Stimulated activated CD8-positive, alpha-beta memory T cell treated with anti-CD3 and anti-CD28 coated beads, Interleukin-7, amount 100 ng/mL, for 1 hour (primary cell): ENCODE measurements around the gene DCST2.
A peak's percentile ranks its signal among the peaks of the same experiment; 100 is the strongest.

Experiments used
- DNase-seq, 2 donors: peaks; one replicate each; pipeline ENCODE4 v3.0.0-alpha.2; 2020; ENCODE audit warnings: low read depth in 2 of 2

Gene DCST2

DNA sequence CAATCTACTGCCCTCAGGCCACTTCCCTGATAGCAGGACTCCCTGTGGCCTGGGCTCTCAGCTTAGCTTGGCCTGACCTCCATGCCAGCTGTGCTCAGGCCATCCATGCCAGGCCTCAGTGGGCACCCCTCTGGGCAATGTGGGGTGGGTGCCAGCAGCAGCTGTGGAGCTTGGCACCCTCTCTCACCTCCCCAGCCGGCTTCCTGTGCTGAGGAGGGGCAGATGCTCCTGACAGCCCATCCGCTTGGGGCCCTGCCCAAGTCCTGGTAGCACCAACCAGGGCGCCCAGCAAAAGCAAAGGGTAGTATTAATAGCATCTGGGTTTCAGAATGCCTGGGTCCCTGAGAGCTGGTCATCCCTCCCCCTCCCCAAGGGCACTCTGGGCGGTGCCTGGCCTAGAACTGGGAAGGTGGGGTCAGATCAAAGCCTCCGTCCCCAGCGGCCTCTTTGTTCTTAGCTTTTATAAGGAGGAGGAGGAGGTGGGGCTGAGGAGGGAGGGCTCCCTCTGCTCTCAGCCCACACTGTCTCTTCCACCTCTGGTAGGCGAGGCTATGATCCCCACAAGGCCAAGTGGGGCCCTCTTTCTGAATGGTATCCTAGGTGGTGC is 36.1 kb upstream of the DCST2 start:
- DNase-seq: no peak

DNA sequence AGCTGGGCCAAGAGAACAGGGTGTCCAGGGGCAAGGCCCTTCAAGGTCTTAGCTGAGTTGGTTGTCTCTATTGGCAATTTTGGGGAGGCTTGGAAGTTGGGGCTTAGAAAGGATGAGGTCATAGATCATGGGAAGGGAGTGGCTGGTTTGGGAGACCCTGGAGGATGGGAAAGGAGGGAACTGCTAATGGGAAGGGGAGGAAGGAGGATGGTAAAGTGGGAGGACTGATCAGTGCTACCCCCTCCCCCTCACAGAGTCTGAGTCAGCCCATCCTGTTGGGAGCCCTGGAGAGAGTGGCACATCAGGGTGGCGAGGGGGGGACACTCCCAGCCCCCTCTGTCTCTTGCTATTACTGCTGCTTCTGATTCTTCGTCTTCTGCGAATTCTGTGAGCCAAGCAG is 35.0 kb upstream of the DCST2 start:
- DNase-seq: no peak

DNA sequence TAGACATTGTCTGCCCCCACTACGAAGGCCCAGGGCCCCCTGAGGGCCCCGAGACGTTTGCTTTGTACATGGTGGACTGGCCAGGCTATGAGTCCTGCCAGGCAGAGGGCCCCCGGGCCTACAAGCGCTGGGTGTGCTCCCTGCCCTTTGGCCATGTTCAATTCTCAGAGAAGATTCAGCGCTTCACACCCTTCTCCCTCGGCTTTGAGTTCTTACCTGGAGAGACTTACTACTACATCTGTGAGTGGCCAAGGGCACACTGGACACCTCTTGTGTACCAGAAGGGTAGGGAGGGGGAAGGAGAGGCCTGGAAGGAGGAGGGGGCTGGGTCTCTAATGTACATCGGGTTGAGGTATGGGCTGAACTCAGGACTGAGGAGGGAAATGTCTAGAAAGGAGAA is 33.2 kb upstream of the DCST2 start:
- DNase-seq: no peak

DNA sequence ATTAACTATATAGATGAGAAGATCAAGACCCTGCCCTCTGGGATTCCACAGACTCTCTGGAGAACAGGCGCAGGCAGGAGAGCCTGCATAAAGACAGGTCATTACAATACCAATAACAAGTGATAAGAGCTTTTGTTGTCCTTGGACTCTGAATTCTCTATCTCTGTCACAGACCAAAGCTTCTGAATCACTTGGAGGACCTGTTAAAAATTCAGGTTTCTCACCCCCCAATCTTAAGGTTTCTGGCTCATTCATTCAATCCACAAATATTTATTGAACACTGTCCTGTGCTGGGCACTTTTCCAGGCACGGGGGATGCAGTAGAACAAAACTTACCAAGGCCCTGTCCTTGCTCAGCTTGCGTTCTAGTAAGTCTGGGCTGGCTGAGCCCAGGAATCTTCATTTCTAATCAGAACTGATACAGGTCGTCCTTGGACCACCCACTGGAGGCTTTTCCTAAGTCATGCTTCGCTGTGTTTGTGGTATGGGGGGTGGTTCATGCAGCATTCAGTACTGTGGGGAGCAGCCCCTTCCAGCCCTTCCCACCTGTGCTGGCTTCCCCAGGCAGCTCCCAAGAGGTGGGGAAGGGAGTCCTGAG is 31.4 kb upstream of the DCST2 start:
- DNase-seq: no peak

DNA sequence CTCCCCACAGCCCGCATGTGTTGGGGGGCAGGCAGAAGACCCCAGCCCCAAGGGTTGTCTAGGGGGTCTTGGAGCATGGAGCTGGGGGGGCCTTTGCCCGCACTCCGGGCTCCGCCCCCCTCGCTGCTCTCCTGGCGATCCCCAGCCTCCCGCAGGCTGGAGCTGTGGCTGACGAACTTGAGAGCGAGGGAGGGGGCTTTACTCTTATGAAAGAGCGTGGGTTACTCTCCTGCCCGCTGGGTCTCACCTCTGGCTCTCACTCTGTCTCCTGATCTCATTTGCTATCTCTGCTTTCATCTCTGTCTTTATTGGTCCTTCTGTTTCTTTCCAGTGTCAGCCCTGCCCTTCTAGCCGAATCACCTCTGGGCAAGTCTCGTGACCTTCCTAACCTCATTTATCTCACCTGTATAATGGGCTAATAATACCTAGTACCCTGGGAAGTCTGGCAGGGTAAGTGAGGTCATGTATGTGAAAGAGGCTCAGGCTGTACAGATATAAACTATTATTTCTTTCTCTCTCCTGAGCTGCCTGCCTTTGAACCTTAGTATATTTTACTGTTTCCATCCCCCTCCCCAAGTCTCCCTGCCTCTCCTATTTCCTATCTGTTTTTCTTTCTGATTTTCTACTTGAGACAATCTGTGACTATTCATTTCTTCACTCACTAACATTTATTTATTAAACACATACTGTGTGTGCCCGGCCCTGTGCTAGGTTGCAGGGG is 30.7 kb upstream of the DCST2 start:
- no peak for DNase-seq

DNA sequence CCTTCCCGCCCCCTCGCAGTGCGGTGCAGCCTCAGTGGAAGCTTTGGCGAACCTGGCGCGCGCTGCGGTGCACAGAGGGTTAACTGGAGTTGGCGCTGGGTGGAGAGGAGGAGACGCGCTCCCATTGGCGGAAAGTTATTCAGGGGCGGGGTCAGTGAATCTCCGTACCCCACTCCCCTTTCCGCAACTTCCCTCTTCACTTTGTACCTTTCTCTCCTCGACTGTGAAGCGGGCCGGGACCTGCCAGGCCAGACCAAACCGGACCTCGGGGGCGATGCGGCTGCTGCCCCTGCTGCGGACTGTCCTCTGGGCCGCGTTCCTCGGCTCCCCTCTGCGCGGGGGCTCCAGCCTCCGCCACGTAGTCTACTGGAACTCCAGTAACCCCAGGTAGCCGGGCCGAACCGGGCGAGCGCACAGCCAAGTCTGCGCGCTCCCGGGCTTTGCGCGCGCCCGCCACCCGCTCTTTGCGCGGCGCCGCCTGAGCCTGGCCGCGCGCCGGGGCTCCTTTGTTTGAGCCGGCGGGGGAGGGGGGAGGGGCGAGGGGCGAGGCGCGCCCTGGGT is 30.0 kb upstream of the DCST2 start, which contains the start of gene EFNA4:
TSS of gene EFNA4 (plus strand) at position 191 of the 561 bp plus-strand sequence. CDS start at position 275, 84 bp downstream.
- DNase-seq: peak; percentile 58 to 66

DNA sequence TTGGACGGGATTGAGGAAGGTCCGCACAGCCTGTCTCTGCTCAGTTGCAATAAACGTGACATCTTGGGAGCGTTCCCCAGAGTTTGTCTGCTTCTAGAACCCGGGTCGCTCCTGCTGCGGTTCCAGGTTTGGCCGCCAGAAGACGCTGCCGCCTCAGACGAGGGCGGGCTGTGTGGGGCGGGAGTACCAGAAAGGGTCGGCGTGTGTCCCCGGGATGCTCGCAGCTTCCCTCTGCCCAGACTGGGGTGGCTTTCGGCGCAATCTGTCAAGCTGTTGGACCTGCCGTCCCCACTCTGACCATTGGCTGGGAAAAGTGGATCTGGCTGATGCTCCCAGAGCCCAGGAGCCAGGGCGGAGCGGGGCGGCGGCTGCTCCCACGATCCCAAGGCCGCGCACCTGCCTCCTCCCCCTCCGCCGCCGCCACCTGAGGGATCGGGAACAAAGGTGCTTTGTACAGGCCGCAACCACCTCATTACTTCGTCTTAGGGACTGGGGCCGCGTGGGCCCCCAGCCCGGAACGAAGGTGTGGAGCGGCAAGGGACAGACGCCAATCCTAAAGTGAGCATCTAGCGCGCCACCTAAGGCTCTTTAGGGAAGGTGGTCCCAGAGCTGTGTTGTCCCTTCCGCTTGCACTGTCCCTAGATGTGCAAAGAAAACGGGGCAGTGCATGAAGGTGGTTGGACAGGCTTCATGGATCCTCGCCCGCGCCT is 29.3 kb upstream of the DCST2 start:
- peak; percentile 45 to 71 for DNase-seq

DNA sequence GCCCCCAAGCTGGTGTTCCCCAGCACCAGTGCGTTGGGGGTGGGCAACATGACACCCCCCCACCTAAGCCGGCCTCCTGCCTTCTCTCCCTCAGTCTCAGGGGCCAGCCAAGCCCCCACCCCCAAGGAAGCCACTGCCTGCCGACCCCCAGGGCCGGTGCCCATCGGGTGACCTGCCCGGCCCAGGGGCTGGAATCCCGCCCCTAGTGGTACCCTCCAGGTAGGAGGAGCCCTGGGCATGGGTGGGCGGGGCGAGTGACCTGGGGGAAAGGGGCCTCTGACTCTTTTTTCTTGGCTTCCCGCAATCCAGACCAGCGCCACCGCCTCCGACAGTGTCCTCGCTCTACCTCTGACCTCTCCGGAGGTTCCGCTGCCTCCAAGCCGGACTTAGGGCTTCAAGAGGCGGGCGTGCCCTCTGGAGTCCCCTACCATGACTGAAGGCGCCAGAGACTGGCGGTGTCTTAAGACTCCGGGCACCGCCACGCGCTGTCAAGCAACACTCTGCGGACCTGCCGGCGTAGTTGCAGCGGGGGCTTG is 28.6 kb upstream of the DCST2 start:
- DNase-seq: no peak

DNA sequence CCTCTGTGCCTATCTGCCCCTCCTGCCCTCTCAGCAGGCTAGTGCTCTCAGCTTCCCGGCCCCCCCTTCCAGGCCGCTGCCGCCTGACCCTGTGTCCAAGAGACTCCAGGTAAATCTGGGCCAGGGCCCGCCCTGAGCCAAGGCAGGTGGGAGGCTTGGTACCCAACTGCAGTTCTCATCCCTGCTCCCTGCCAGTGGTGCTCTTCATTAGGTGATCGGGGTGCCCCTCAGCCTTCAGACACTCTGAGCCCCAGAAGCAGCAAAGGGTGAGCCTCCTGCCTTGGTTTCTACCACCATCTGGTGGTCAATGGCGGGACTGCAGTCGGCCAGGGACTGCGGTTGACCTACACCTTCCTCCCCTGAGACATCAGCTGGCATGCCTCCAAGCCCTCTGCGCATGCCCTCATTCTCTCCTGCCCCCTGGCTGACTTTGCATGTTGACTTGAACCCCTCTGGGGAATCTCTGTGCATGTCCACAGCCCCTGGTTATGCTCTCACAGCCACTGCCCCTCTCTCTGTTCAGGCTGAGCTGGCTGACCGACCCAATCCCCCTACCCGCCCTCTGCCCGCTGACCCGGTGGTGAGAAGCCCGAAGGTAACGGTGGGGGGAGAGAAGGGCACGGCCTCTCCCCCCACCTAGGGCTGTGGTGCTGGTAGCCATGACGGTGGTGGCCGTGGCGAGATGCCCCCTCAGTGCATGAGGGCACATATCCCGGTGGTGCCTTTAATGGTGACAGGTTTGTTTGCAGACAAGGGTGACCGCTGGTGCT is 28.0 kb upstream of the DCST2 start:
- peak; percentile 93 to 97 for DNase-seq

DNA sequence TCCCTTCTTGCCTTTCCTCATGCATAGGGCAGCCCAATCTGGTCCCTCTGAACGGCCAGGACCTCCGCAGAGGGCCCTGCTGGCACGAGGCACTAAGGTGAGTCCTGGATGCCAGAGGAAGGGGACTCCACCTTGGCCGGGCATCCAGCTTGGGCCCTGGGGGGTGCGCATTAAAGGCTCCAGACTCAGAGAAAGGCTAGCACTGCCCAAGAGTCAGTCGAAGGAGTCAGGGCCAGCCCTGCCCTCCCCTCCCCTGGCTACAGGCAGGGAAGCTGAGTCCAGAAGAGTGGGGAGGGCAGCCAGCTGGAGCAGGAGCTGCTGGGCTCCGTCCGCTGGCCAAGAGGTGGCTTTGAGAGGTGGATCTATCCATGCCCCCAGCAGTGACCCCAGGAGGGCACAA is 27.2 kb upstream of the DCST2 start:
- DNase-seq: no peak

DNA sequence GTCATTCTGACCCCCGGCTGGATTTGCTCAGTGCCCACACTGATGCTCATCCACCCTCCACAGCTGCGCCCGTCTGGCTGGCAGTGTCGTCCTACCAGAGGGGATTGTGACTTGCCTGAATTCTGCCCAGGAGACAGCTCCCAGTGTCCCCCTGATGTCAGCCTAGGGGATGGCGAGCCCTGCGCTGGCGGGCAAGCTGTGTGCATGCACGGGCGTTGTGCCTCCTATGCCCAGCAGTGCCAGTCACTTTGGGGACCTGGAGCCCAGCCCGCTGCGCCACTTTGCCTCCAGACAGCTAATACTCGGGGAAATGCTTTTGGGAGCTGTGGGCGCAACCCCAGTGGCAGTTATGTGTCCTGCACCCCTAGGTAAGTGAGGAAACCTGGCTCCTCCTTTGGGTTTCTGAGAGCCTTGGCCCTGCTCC is 24.2 kb upstream of the DCST2 start:
- DNase-seq: no peak

DNA sequence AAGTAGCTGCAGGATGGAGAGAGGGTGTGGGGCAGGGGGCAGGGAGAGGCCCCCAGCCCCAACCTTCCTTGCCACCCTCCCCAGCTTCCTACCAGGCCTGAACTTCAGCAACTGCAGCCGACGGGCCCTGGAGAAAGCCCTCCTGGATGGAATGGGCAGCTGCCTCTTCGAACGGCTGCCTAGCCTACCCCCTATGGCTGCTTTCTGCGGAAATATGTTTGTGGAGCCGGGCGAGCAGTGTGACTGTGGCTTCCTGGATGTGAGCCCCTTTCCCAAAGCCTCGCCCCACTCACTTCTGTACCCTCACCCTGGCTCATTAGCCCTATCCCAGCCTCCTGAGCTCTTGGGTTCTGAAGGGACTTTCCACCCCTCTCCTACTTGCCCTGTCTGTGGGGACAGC is 23.5 kb upstream of the DCST2 start:
- no peak for DNase-seq

DNA sequence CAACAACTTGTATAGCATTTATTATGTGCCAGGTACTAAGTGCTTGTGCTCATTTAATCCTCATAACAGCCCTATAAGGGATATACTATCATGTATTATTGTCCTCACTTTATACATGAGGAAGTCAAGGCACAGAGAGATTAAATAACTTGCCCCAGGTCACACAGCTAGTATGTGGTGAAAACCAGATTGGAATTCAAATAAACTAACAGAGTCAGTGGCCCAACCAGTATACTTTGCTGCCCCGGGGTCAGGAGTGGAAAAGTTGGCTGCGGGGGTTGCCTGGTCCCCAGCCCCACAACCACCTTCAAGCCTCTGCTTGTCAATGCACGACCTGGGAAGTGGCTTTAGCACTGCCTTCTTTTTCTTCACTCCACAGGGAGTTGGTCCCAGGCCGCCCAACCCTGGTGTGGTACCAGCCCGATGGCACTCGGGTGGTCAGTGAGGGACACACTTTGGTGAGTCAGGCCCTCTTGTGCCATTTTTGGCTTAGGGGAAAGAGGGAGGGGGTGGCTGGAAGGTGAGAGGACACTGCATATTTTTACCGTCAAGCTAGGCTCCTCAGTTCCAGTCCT is 20.0 kb upstream of the DCST2 start:
- no peak for DNase-seq

DNA sequence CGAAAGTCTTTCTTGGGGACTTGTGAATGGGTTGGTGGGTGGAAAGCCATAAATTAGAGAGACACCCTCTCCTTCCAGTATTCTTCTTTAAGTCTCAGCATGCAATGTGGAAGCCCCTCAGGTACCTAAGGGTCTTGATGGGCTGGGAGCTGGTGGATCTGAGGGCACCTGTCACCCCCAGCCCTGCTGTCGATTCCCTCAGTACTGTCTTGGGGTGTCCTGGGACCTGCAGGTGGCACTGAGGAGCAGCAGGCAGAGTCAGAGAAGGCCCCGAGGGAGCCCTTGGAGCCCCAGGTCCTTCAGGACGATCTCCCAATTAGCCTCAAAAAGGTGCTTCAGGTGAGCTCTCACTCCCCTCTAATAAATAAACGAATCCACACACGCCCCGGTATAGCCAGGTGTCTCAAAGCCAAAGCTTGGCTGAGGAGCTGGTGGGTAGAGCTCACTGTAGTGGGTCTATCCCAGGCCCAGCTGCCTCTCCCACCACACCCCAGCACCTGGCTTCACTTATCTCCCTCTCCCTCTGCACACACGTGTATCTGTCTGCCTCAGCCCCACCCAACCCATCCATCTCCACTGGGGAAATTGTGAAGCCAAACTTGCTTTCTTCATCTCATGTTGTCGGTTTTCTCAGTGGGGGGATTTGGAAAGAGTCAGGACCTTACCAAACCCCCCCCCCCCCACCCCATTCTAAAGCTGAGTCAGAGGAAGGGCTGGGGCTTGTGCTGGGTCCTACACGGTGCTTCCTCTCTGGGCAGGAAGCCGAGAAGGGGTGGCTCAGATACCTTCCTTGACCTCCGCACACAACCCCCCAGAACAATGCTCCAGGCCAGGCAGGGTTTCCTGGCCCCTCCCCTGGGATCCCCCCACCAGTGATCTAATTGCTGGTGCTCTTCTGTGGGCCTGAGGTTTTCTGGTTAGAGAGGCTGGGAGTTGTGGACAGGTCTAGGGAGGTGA is 19.1 kb upstream of the DCST2 start:
- no peak for DNase-seq

DNA sequence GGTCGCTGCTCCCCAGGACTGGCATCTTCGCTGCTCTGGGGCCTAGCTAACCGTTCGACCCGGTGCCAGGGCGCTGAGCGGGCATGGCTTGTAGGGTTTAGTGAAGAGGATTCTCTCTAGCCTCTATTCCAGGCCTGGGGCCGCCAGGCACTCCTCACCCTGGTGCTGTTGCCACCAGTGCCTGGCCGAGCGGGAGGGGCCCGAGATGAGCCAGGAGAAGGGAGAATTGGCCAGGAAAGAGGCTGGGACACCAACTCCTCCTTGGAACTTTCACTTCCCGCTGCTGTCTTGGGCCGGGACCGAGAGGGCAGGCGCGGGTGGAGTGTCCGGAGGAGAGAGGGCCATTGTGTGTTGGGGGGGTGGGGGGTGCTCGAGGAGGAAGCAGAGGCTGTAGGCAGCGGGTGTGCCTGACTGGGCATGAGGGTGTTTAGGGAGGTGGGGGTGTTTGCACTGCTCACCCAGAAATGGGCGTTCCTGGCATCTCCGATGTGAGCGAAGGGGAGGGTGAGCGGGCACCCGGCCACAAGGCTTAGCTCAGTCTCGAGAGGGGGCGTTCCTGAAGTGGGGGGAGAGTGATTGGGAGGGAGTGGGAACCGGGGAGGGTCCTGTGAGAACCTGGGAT is 18.3 kb upstream of the DCST2 start:
- no peak for DNase-seq

DNA sequence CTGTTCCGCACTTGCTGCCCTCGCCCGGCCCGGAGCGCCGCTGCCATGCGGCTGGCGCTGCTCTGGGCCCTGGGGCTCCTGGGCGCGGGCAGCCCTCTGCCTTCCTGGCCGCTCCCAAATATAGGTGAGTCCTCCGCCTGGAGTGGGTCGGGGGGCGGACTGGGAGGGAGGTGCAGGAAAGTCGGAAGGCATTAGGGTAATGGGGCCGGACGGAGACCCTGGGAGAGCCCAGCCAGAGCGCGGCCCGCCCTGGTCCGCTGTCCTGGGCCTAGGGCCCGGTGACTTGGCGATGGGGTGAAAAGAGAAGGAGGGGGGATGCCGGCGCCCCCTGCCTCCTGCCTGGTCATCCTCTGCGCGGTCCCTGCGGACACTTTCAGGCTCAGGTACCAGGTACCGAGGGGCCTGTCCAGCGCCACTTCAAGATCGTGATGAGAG is 17.8 kb upstream of the DCST2 start:
- DNase-seq: no peak

DNA sequence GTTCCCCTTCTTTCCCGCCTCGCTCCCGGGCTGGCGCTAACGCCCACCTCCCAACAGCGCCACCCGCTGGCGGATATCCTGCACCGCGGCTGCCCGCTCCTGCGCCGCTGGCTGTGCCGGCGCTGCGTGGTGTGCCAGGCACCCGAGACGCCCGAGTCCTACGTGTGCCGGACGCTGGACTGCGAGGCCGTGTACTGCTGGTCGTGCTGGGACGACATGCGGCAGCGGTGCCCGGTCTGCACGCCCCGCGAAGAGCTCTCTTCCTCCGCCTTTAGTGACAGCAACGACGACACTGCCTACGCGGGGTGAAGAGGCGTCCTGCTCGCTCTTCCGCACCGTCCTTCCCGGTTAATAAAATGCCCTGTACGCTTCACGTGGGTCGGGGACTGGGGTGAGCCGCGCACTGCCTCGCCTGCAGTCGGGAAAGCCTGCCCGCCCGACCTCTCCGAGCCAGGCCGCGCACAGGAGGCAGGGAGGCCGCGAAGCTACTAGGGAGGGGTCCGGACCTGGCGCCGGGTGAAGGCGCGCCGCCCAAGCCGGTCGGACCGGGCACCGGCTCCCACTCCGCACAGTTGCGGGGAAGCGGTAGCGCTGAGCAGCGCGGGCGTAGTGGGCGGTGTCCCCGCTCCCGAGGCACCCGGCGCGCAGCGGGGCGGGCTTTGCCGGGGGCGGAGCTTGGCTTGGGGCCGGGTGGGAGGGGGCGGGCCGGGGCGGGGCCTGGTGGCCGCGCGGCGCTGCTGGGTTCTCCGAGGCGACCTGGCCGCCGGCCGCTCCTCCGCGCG is 17.2 kb upstream of the DCST2 start, which contains the start of gene ADAM15:
TSS of gene ADAM15 (plus strand) at position 757 of the 782 bp plus-strand sequence. CDS start 71 bp downstream, outside the sequence.
- peak; percentile 54 to 66 for DNase-seq
